Mesendoderm (in vitro differentiated cells): ENCODE data around the gene ZNF540.
A peak's percentile ranks its signal among the peaks of the same experiment; 100 is the strongest.
"Not testable (repeated sequence)": the region's sequence is repeated elsewhere in the genome, so short reads cannot be mapped to it uniquely, and the experiment has no call there.

Experiments used
- DNase-seq: peaks from one replicate; pipeline ENCODE4 v3.0.0; 2013
- H2AK5ac ChIP-seq: 2 replicates; pipeline ENCODE4 v1.6.1; 2013; ENCODE audit warnings: low read length, inconsistent platforms
- H2BK120ac ChIP-seq: 2 replicates; pipeline ENCODE4 v1.6.1; 2013; ENCODE audit warnings: low read depth, mild to moderate bottlenecking, low read length, moderate library complexity, mixed read lengths
- H2BK15ac ChIP-seq: replicated peaks from 2 replicates; pipeline ENCODE4 v1.6.1; 2013; ENCODE audit warnings: low read depth, mild to moderate bottlenecking, moderate library complexity
- H2BK5ac ChIP-seq: 2 replicates; pipeline ENCODE4 v1.6.1; 2013; ENCODE audit warnings: low read length, inconsistent platforms
- H3K18ac ChIP-seq: 2 replicates; pipeline ENCODE4 v1.6.1; 2013; ENCODE audit warnings: mild to moderate bottlenecking, low read length, mixed read lengths
- H3K23ac ChIP-seq: one replicate; pipeline ENCODE4 v1.6.1; 2013; ENCODE audit warnings: low read length
- H3K27ac ChIP-seq: 2 replicates; pipeline ENCODE4 v1.5.1; 2013; ENCODE audit warnings: low read depth, mild to moderate bottlenecking, inconsistent platforms, low read length, moderate library complexity
- H3K27me3 ChIP-seq: 2 replicates; pipeline ENCODE4 v1.6.1; 2013; ENCODE audit warnings: low read length, control low read depth, mild to moderate bottlenecking, inconsistent platforms; ENCODE audit not compliant: insufficient read depth, poor library complexity
- H3K36me3 ChIP-seq: 2 replicates; pipeline ENCODE4 v1.6.1; 2013; ENCODE audit warnings: low read length, inconsistent platforms; ENCODE audit not compliant: control insufficient read depth, insufficient read depth
- H3K4ac ChIP-seq: one replicate; pipeline ENCODE4 v1.6.1; 2013; ENCODE audit warnings: low read depth, mild to moderate bottlenecking, low read length, moderate library complexity
- H3K4me1 ChIP-seq: 2 replicates; pipeline ENCODE4 v1.6.1; 2013; ENCODE audit warnings: low read depth, low read length, inconsistent platforms; ENCODE audit not compliant: control insufficient read depth
- H3K4me2 ChIP-seq: 2 replicates; pipeline ENCODE4 v1.6.1; 2013; ENCODE audit warnings: low read length
- H3K4me3 ChIP-seq: 2 replicates; pipeline ENCODE4 v1.5.1; 2013; ENCODE audit warnings: mild to moderate bottlenecking, low read length
- H3K56ac ChIP-seq: one replicate; pipeline ENCODE4 v1.6.1; 2013; ENCODE audit warnings: low read length
- H3K79me1 ChIP-seq: 2 replicates; pipeline ENCODE4 v1.6.1; 2013; ENCODE audit warnings: low read length, inconsistent platforms
- H3K79me2 ChIP-seq: 2 replicates; pipeline ENCODE4 v1.6.1; 2013; ENCODE audit warnings: mild to moderate bottlenecking, low read length; ENCODE audit not compliant: control insufficient read depth, insufficient read depth
- H3K9ac ChIP-seq: 2 replicates; pipeline ENCODE4 v1.6.1; 2013; ENCODE audit warnings: low read length, inconsistent platforms
- H4K5ac ChIP-seq: one replicate; pipeline ENCODE4 v1.6.1; 2013; ENCODE audit warnings: low read length
- H4K8ac ChIP-seq: one replicate; pipeline ENCODE4 v1.6.1; 2013; ENCODE audit warnings: low read depth, mild to moderate bottlenecking, control low read depth, low read length, moderate library complexity
- WGBS: extraction: QIAGEN DNeasy Blood & Tissue Kit; methylation state at CpG from one replicate; pipeline ENCODE4 v1.1.7; 2013; ENCODE audit warnings: low lambda C conversion rate, missing lambda C conversion rate; ENCODE audit not compliant: insufficient coverage; ENCODE audit errors: extremely low coverage; 5-methylcytosine and 5-hydroxymethylcytosine counted together

The ZNF540 gene

GRCh38 chr19:37654118-37654517 is 59.4 kb downstream of the ZNF540 start:
- Histone ChIP-seq H3K4me3 (peak overlapping the region; percentile 71), H3K56ac (peak overlapping the region; percentile 96), H2BK120ac (no peak overlapping the region), H3K79me2 (peaks cover 2% of the 10 kb centered on the region), H2BK5ac (no peak overlapping the region), H3K4me1 (no peaks in the 10 kb centered on the region), H3K23ac (no peak overlapping the region), H3K36me3 (no peaks in the 10 kb centered on the region), H2BK15ac (no peak overlapping the region), H3K18ac (no peak overlapping the region), H3K79me1 (peaks cover 2% of the 10 kb centered on the region), H4K8ac (no peak overlapping the region), H3K27ac (no peak overlapping the region), H3K9ac (peak overlapping the region; percentile 91), H3K4me2 (peak overlapping the region; percentile 49), H2AK5ac (no peak overlapping the region), H3K4ac (no peak overlapping the region), H3K27me3 (no peaks in the 10 kb centered on the region), H4K5ac (no peak overlapping the region)
- WGBS = no CpG with 5 or more reads among the region's 5 CpGs
- no peak for DNase-seq

- H3K4me2 ChIP-seq = peak overlapping the region; percentile 49
- H3K18ac ChIP-seq = peak overlapping the region; percentile 56
- peaks cover 2% of the 10 kb centered on the region for H3K79me2 ChIP-seq
- no peaks in the 10 kb centered on the region for H3K36me3 ChIP-seq
- H3K4me3 ChIP-seq = peak overlapping the region; percentile 71
- no peak overlapping the region for H2BK15ac ChIP-seq
- no peak overlapping the region for H2AK5ac ChIP-seq
- no peaks in the 10 kb centered on the region for H3K27me3 ChIP-seq
- H3K27ac ChIP-seq = peak overlapping the region; percentile 31
- peaks cover 2% of the 10 kb centered on the region for H3K79me1 ChIP-seq
- H2BK5ac ChIP-seq = no peak overlapping the region
- H3K56ac ChIP-seq = peak overlapping the region; percentile 96
- DNase-seq = peak; percentile 62
- no peaks in the 10 kb centered on the region for H3K4me1 ChIP-seq
- H3K9ac ChIP-seq = peak overlapping the region; percentile 91
- H4K5ac ChIP-seq = no peak overlapping the region
- peak overlapping the region; percentile 83 for H3K4ac ChIP-seq
- no CpG with 5 or more reads among the region's 40 CpGs for WGBS
- peak overlapping the region; percentile 29 for H3K23ac ChIP-seq
- no peak overlapping the region for H4K8ac ChIP-seq
- H2BK120ac ChIP-seq = no peak overlapping the region
These were observed 60.1 kb downstream of the ZNF540 start for GRCh38 chr19:37654629-37655300.

GRCh38 chr19:37655301-37655688 is 60.6 kb downstream of the ZNF540 start, which contains the start of gene ZFP30:
Gene ZFP30, minus strand, starts transcription at chr19:37655465. Its CDS starts 7,643 bp downstream, at chr19:37647822.
- H4K5ac ChIP-seq = no peak within 1 kb of the TSS
- H3K4me3 ChIP-seq = peak within 1 kb of the TSS; percentile 71
- H2BK120ac ChIP-seq = no peak within 1 kb of the TSS
- no peak within 1 kb of the TSS for H2BK15ac ChIP-seq
- no CpG with 5 or more reads among the region's 34 CpGs for WGBS
- H3K27me3 ChIP-seq = no peaks in the 10 kb centered on the region
- H3K4me1 ChIP-seq = no peaks in the 10 kb centered on the region
- H3K4ac ChIP-seq = peak within 1 kb of the TSS; percentile 83
- no peak within 1 kb of the TSS for H2BK5ac ChIP-seq
- no peak within 1 kb of the TSS for H2AK5ac ChIP-seq
- peaks cover 2% of the 10 kb centered on the region for H3K79me1 ChIP-seq
- peak within 1 kb of the TSS; percentile 96 for H3K56ac ChIP-seq
- peak within 1 kb of the TSS; percentile 29 for H3K23ac ChIP-seq
- H3K36me3 ChIP-seq = no peaks in the 10 kb centered on the region
- peak; percentile 89 for DNase-seq
- no peak within 1 kb of the TSS for H4K8ac ChIP-seq
- peak within 1 kb of the TSS; percentile 61 for H3K27ac ChIP-seq
- H3K9ac ChIP-seq = peak within 1 kb of the TSS; percentile 91
- peak within 1 kb of the TSS; percentile 78 for H3K4me2 ChIP-seq
- peak within 1 kb of the TSS; percentile 70 for H3K18ac ChIP-seq
- peaks cover 2% of the 10 kb centered on the region for H3K79me2 ChIP-seq

- Histone ChIP-seq H3K56ac (peak overlapping the region; percentile 96), H4K5ac (no peak overlapping the region), H3K18ac (peak overlapping the region; percentile 70), H3K4me1 (no peaks in the 10 kb centered on the region), H3K79me1 (peaks cover 2% of the 10 kb centered on the region), H2BK5ac (no peak overlapping the region), H3K4me2 (peak overlapping the region; percentile 78), H3K4me3 (peak overlapping the region; percentile 67), H3K36me3 (no peaks in the 10 kb centered on the region), H2BK15ac (no peak overlapping the region), H2AK5ac (no peak overlapping the region), H3K79me2 (peaks cover 2% of the 10 kb centered on the region), H3K9ac (peak overlapping the region; percentile 91), H2BK120ac (no peak overlapping the region), H4K8ac (no peak overlapping the region), H3K27me3 (no peaks in the 10 kb centered on the region), H3K27ac (peak overlapping the region; percentile 61), H3K4ac (no peak overlapping the region), H3K23ac (no peak overlapping the region)
- DNase-seq = peak; percentile 88
- no CpG with 5 or more reads among the region's 57 CpGs for WGBS
These were observed 61.2 kb downstream of the ZNF540 start for GRCh38 chr19:37655689-37656371.

- H3K27ac ChIP-seq, H4K8ac ChIP-seq, H3K79me2 ChIP-seq, H3K56ac ChIP-seq, H4K5ac ChIP-seq, H2BK15ac ChIP-seq, H3K4ac ChIP-seq, H3K4me3 ChIP-seq, H3K79me1 ChIP-seq, H3K4me1 ChIP-seq, H3K23ac ChIP-seq, H2AK5ac ChIP-seq, H3K4me2 ChIP-seq, H3K36me3 ChIP-seq, H3K27me3 ChIP-seq, H3K18ac ChIP-seq, H2BK120ac ChIP-seq, H2BK5ac ChIP-seq, DNase-seq, H3K9ac ChIP-seq: not testable (repeated sequence)
- no CpG with 5 or more reads among the region's 8 CpGs for WGBS
These were observed 62.5 kb downstream of the ZNF540 start for GRCh38 chr19:37657157-37657556.
